HUDEP-2 (cell line): ENCODE results near the gene RNF224.
A peak's percentile ranks its signal among the peaks of the same experiment; 100 is the strongest.

Experiments
- DNase-seq, 76 experiments: peaks; one replicate each; lab custom pipeline; 2025; ENCODE audit not compliant: unreplicated experiment in 76 of 76; lab: John Stamatoyannopoulos, UW

RNF224 gene

GRCh38 chr9:137236936-137237421 is 9.7 kb downstream of the RNF224 start:
- DNase-seq: no peak

GRCh38 chr9:137237759-137238726 is 10.7 kb downstream of the RNF224 start:
- peak in 12 of 76 experiments; percentile 16 to 51 (median 26) for DNase-seq

GRCh38 chr9:137239541-137240200 is 12.4 kb downstream of the RNF224 start:
- peak in 3 of 76 experiments; percentile 19 to 41 (median 23) for DNase-seq

GRCh38 chr9:137240318-137240840 is 13.1 kb downstream of the RNF224 start:
- peak in 70 of 76 experiments; percentile 30 to 87 (median 72) for DNase-seq

GRCh38 chr9:137240841-137241489 is 13.7 kb downstream of the RNF224 start, which contains the start of gene TUBB4B:
Gene TUBB4B, plus strand, starts transcription at chr9:137241287. Its CDS starts 74 bp downstream, at chr9:137241361.
- DNase-seq: peak in 75 of 76 experiments; percentile 76 to 100 (median 99)

- DNase-seq: peak in 53 of 76 experiments; percentile 15 to 77 (median 58)
These were observed 14.4 kb downstream of the RNF224 start for GRCh38 chr9:137241490-137242268.

GRCh38 chr9:137242269-137243203 is 15.2 kb downstream of the RNF224 start:
- peak in 3 of 76 experiments; percentile 12 to 31 (median 24) for DNase-seq

GRCh38 chr9:137243266-137243625 is 15.9 kb downstream of the RNF224 start:
- DNase-seq: peak in 1 of 76 experiments; percentile 18

- peak in 24 of 76 experiments; percentile 8 to 62 (median 33) for DNase-seq
These were observed 16.6 kb downstream of the RNF224 start for GRCh38 chr9:137243626-137244485.

GRCh38 chr9:137244486-137245449 is 17.5 kb downstream of the RNF224 start:
- DNase-seq: peak in 2 of 76 experiments; percentile 29 to 36

- DNase-seq: no peak
These were observed 18.4 kb downstream of the RNF224 start for GRCh38 chr9:137245450-137246421.

GRCh38 chr9:137247135-137247915 is 20.0 kb downstream of the RNF224 start:
- DNase-seq: no peak

- DNase-seq: no peak
These were observed 20.5 kb downstream of the RNF224 start for GRCh38 chr9:137247916-137248175.

GRCh38 chr9:137250329-137251193 is 23.3 kb downstream of the RNF224 start:
- DNase-seq: peak in 71 of 76 experiments; percentile 12 to 86 (median 64)
